Chondrocyte (in vitro differentiated cells): ENCODE results near the gene C11orf52. TPM values are rescaled to one million over a fixed set of nuclear protein-coding genes. Genes with fewer than 3 reads are reported as not detected.

Experiments
- DNase-seq: peaks from one replicate; pipeline ENCODE4 v3.0.0; 2021; ENCODE audit warnings: mixed read lengths, low spot score
- H3K27ac Mint-ChIP-seq: one replicate; pipeline ENCODE4 v1.8.0; 2021; ENCODE audit warnings: mild to moderate bottlenecking, moderate library complexity, mixed read lengths; ENCODE audit not compliant: unreplicated experiment
- H3K27me3 Mint-ChIP-seq: 2 replicates; pipeline ENCODE4 v1.8.0; 2021; ENCODE audit warnings: low read depth, mixed read lengths
- H3K36me3 Mint-ChIP-seq: 2 replicates; pipeline ENCODE4 v1.8.0; 2021; ENCODE audit warnings: low read depth, mixed read lengths
- H3K4me1 Mint-ChIP-seq: 2 replicates; pipeline ENCODE4 v1.8.0; 2021; ENCODE audit warnings: low read depth, mild to moderate bottlenecking, mixed read lengths
- H3K4me3 Mint-ChIP-seq: one replicate; pipeline ENCODE4 v1.8.0; 2021; ENCODE audit warnings: mild to moderate bottlenecking, moderate library complexity, mixed read lengths; ENCODE audit not compliant: unreplicated experiment
- H3K9me3 Mint-ChIP-seq: 2 replicates; pipeline ENCODE4 v1.8.0; 2021; ENCODE audit warnings: low read depth, mixed read lengths
- total RNA-seq: library from RNA; stranded (reverse); gene quantifications from 3 replicates; pipeline ENCODE4 v1.2.1, GENCODE V29; 2021
- TF ChIP-seq, protein P1 (sequence below): fragments of 200-600 bp; sonication (generic); IDR thresholded peaks from 2 replicates; pipeline ENCODE4 v1.5.0; 2021; ENCODE audit warnings: antibody characterized with exemption, mild to moderate bottlenecking, moderate library complexity

The C11orf52 gene
- total RNA-seq, 1 donor from 2014 or later, result 0.67 TPM

- peaks cover 81% of the 10 kb centered on the region for H3K4me1 Mint-ChIP-seq
- no peaks in the 10 kb centered on the region for H3K9me3 Mint-ChIP-seq
- DNase-seq, result no peak
- TF ChIP-seq, protein P1, sequence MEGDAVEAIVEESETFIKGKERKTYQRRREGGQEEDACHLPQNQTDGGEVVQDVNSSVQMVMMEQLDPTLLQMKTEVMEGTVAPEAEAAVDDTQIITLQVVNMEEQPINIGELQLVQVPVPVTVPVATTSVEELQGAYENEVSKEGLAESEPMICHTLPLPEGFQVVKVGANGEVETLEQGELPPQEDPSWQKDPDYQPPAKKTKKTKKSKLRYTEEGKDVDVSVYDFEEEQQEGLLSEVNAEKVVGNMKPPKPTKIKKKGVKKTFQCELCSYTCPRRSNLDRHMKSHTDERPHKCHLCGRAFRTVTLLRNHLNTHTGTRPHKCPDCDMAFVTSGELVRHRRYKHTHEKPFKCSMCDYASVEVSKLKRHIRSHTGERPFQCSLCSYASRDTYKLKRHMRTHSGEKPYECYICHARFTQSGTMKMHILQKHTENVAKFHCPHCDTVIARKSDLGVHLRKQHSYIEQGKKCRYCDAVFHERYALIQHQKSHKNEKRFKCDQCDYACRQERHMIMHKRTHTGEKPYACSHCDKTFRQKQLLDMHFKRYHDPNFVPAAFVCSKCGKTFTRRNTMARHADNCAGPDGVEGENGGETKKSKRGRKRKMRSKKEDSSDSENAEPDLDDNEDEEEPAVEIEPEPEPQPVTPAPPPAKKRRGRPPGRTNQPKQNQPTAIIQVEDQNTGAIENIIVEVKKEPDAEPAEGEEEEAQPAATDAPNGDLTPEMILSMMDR, result no peak
- peak overlapping the region; percentile 92 for H3K27ac Mint-ChIP-seq
- peak overlapping the region; percentile 71 for H3K4me3 Mint-ChIP-seq
- no peaks in the 10 kb centered on the region for H3K27me3 Mint-ChIP-seq
- no peaks in the 10 kb centered on the region for H3K36me3 Mint-ChIP-seq
Observed at GRCh38 chr11:111938687-111939160, 20.0 kb downstream of the C11orf52 start.

- Mint-ChIP-seq H3K4me3 (no peak overlapping the region), H3K9me3 (no peaks in the 10 kb centered on the region), H3K4me1 (peaks cover 90% of the 10 kb centered on the region), H3K27ac (peak overlapping the region; percentile 69), H3K36me3 (no peaks in the 10 kb centered on the region), H3K27me3 (no peaks in the 10 kb centered on the region)
- DNase-seq, result no peak
- TF ChIP-seq, protein P1, result no peak
Observed at GRCh38 chr11:111939836-111940604, 21.3 kb downstream of the C11orf52 start.

DNA sequence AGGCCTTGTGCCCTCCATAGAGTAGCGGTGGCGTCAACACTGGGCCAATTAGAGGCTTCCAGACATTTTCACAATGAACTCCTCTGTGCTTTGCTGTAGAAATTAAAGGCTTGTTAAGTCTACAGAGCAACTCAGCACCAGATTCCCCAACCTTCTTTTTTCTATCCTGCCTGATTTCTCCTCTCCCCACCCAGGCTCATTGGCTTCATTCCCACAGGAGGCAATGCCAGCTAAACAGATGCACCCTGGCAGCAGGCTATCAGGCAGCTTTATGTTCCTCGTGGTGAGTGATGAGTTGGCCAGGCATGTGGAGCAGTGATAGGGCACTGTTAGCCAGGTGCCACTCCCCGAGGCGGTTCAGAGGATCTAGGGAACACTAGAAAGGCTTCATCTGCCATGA, 23.2 kb downstream of the C11orf52 start:
- Mint-ChIP-seq H3K4me1 (peaks cover 88% of the 10 kb centered on the region), H3K27ac (peak overlapping the region; percentile 99), H3K4me3 (no peak overlapping the region), H3K27me3 (no peaks in the 10 kb centered on the region), H3K9me3 (no peaks in the 10 kb centered on the region), H3K36me3 (no peaks in the 10 kb centered on the region)
- no peak for DNase-seq
- TF ChIP-seq, protein P1, result no peak

DNA sequence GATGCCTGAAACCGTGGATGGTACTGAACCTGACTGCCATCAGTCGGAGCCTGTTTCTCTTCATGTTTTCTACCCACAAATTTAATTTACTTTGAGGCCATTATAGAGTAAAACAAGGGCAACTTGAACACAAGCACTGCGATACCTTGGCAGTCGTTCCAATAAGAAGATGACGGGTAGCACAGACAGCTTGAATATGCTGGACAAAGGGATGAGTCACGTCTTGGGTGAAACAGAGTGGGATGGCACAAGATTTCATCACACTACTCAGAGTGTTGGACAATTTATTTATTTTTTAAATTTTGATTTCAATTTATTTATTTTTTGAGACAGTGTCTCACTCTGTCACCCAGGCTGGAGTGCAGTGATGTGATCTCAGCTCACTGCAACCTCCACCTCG, 24.1 kb downstream of the C11orf52 start:
- Mint-ChIP-seq H3K27me3 (no peaks in the 10 kb centered on the region), H3K27ac (peak overlapping the region; percentile 99), H3K9me3 (no peaks in the 10 kb centered on the region), H3K4me3 (no peak overlapping the region), H3K4me1 (peaks cover 82% of the 10 kb centered on the region), H3K36me3 (no peaks in the 10 kb centered on the region)
- TF ChIP-seq, protein P1, result no peak
- no peak for DNase-seq

- H3K27ac Mint-ChIP-seq, result peak overlapping the region; percentile 99
- TF ChIP-seq, protein P1, result no peak
- no peaks in the 10 kb centered on the region for H3K36me3 Mint-ChIP-seq
- no peaks in the 10 kb centered on the region for H3K27me3 Mint-ChIP-seq
- H3K9me3 Mint-ChIP-seq, result no peaks in the 10 kb centered on the region
- peaks cover 69% of the 10 kb centered on the region for H3K4me1 Mint-ChIP-seq
- H3K4me3 Mint-ChIP-seq, result no peak overlapping the region
- DNase-seq, result no peak
Observed at GRCh38 chr11:111944139-111944538, 25.4 kb downstream of the C11orf52 start.
